Measurements from ENCODE around the gene PHF21A.

- no peak for TF ChIP-seq POLR2A (IDR thresholded peaks at IDR 0.05; ENCODE audit: extremely low read depth, insufficient read length)
- no peak for TF ChIP-seq CTCF (IDR thresholded peaks at IDR 0.05; ENCODE audit: low read depth, low read length)
Measured at GRCh38 chr11:46026606-46027293, 94.5 kb downstream of the PHF21A start.

All from NB4 (cell line).